DND-41 (cell line): ENCODE measurements around the gene MTM1.

Experiments used
- ATAC-seq: fragments of 200-7000 bp; cut with Tn5 transposase; 3 replicates; pipeline ENCODE4 v1.9.1; 2021; ENCODE audit warnings: low read depth; ENCODE audit not compliant: insufficient read depth
- DNase-seq: peaks from one replicate; pipeline ENCODE4 v3.0.0-alpha.2; 2020
- H2AFZ ChIP-seq: 2 replicates; pipeline ENCODE4 v1.6.0; 2012; ENCODE audit warnings: low read depth, low read length
- H3K27ac ChIP-seq: 2 replicates; pipeline ENCODE4 v1.5.1; 2012; ENCODE audit warnings: low read length, inconsistent platforms
- H3K27me3 ChIP-seq: fragments of 200-600 bp; sonication (generic); 2 replicates; pipeline ENCODE4 v1.6.0; 2012; ENCODE audit warnings: low read length, mild to moderate bottlenecking, inconsistent platforms; ENCODE audit not compliant: insufficient read depth, poor library complexity
- H3K36me3 ChIP-seq: 2 replicates; pipeline ENCODE4 v1.5.1; 2012; ENCODE audit warnings: low read length, inconsistent platforms; ENCODE audit not compliant: insufficient read depth
- H3K4me1 ChIP-seq: 2 replicates; pipeline ENCODE4 v1.5.1; 2012; ENCODE audit warnings: mild to moderate bottlenecking, low read length; ENCODE audit not compliant: insufficient read depth
- H3K4me2 ChIP-seq: 2 replicates; pipeline ENCODE4 v1.6.0; 2012; ENCODE audit warnings: mild to moderate bottlenecking, moderate library complexity, low read length, inconsistent platforms; ENCODE audit not compliant: insufficient read depth
- H3K4me3 ChIP-seq, 2 experiments: fragments of 200-600 bp in 1 of 2; shearing (Covaris generic) in 1 of 2; 2 replicates each; pipeline ENCODE4 v1.5.1; 2012 to 2016; ENCODE audit warnings: inconsistent platforms in 2 of 2, low read length in 2 of 2, mild to moderate bottlenecking in 2 of 2, low read depth in 1 of 2, moderate library complexity in 1 of 2
- H3K79me2 ChIP-seq: 2 replicates; pipeline ENCODE4 v1.6.0; 2012; ENCODE audit warnings: low read length, inconsistent platforms; ENCODE audit not compliant: insufficient read depth
- H3K9ac ChIP-seq: 2 replicates; pipeline ENCODE4 v1.6.0; 2012; ENCODE audit warnings: low read depth, mild to moderate bottlenecking, inconsistent platforms, low read length, moderate library complexity
- H3K9me3 ChIP-seq: 2 replicates; pipeline ENCODE4 v1.5.1; 2012; ENCODE audit warnings: low read length, moderate library complexity, mild to moderate bottlenecking, inconsistent platforms; ENCODE audit not compliant: insufficient read depth, severe bottlenecking
- H4K20me1 ChIP-seq: 2 replicates; pipeline ENCODE4 v1.6.0; 2012; ENCODE audit warnings: low read length; ENCODE audit not compliant: insufficient read depth
- EZH2 ChIP-seq: IDR thresholded peaks from 3 replicates; pipeline ENCODE4 v1.6.1; 2012; ENCODE audit warnings: borderline replicate concordance, low read depth, mild to moderate bottlenecking, moderate library complexity, low read length, inconsistent platforms; ENCODE audit not compliant: severe bottlenecking
- TF ChIP-seq, protein P1 (sequence below): IDR thresholded peaks from 2 replicates; pipeline ENCODE4 v1.5.1; 2012; ENCODE audit warnings: borderline replicate concordance, low read length, moderate library complexity, mild to moderate bottlenecking; ENCODE audit not compliant: poor library complexity, severe bottlenecking; ENCODE audit errors: extremely low read depth

Gene MTM1

DNA sequence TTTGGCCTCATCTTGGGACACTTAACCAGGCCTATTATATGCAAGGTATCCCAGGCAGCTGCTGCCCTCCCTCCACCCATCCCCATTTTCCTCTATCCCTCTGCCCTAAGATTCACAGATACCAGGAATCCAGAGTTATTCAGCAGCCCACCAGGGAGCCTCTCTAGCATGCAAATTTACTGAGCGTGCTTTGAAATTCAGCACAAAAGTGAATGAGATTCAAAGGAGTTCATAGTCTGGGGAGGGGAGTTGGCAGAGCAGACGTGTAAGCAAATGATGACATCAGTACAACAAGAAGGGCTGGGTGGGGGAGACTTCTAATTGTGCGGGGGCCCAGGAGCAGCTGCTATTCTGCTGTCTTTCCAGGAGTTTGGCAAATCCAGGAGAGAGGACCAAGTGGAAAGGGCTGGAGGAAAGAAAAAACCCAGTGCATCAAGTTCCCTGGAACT lies 1.7 kb upstream of the MTM1 start:
- H3K4me3 ChIP-seq, result no peak overlapping the region
- DNase-seq (no peak), ATAC-seq (no peak)
- H3K36me3 ChIP-seq, result no peaks in the 10 kb centered on the region
- peaks cover 26% of the 10 kb centered on the region for H3K79me2 ChIP-seq
- H3K27ac ChIP-seq, result no peak overlapping the region
- no peak overlapping the region for H3K9ac ChIP-seq
- H4K20me1 ChIP-seq, result no peaks in the 10 kb centered on the region
- H3K9me3 ChIP-seq, result no peaks in the 10 kb centered on the region
- peaks cover 31% of the 10 kb centered on the region for H3K4me1 ChIP-seq
- no peak overlapping the region for H3K4me2 ChIP-seq
- H2AFZ ChIP-seq, result no peak overlapping the region
- no peak for TF ChIP-seq EZH2
- TF ChIP-seq, protein P1, sequence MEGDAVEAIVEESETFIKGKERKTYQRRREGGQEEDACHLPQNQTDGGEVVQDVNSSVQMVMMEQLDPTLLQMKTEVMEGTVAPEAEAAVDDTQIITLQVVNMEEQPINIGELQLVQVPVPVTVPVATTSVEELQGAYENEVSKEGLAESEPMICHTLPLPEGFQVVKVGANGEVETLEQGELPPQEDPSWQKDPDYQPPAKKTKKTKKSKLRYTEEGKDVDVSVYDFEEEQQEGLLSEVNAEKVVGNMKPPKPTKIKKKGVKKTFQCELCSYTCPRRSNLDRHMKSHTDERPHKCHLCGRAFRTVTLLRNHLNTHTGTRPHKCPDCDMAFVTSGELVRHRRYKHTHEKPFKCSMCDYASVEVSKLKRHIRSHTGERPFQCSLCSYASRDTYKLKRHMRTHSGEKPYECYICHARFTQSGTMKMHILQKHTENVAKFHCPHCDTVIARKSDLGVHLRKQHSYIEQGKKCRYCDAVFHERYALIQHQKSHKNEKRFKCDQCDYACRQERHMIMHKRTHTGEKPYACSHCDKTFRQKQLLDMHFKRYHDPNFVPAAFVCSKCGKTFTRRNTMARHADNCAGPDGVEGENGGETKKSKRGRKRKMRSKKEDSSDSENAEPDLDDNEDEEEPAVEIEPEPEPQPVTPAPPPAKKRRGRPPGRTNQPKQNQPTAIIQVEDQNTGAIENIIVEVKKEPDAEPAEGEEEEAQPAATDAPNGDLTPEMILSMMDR, result no peak
- no peaks in the 10 kb centered on the region for H3K27me3 ChIP-seq

DNA sequence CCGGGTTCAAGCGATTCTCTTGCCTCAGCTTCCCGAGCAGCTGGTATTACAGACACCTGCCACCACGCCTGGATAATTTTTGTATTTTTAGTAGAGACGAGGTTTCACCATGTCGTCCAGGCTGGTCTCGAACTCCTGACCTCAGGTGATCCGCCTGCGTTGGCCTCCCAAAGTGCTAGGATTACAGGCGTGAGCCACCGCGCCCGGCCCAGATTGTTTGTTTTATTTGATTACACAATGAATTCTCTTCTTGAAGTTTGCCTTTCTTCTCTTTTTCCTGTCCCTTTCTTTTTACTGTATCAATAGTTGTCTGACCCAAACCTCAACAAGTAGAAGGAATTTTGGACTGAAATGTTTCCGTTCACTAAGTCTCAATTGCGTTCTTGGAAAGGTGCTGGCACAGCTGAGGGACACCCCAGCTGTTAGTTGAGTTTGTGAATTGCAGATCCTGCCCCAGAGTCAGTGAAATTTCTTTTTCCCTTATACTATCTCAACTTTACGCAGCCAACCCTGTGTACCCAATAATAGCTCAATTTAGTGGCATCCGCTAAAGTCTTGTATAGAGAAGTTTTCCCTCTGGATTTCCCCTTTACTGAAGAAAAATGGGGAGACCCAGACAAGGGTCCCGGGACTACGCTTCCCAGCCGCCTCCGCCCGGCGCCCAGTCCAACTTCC lies 639 bp upstream of the MTM1 start:
- H3K36me3 ChIP-seq, result no peaks in the 10 kb centered on the region
- ATAC-seq (no peak), DNase-seq (no peak)
- no peaks in the 10 kb centered on the region; the same call in 1 of the 2 replicates for H4K20me1 ChIP-seq
- peaks cover 41% of the 10 kb centered on the region for H3K4me1 ChIP-seq
- peak overlapping the region; percentile 62 for H2AFZ ChIP-seq
- no peak overlapping the region; the same call in 1 of the 2 replicates for H3K9ac ChIP-seq
- peak overlapping the region; percentile 27 for H3K27ac ChIP-seq
- H3K4me2 ChIP-seq, result peak overlapping the region; percentile 62
- no peak for TF ChIP-seq EZH2
- TF ChIP-seq, protein P1, result no peak
- no peaks in the 10 kb centered on the region for H3K27me3 ChIP-seq
- H3K79me2 ChIP-seq, result peaks cover 36% of the 10 kb centered on the region
- H3K9me3 ChIP-seq, result no peaks in the 10 kb centered on the region
- peak overlapping the region in 1 of 2 experiments; percentile 52; a peak in 2 of 4 replicates for H3K4me3 ChIP-seq

DNA sequence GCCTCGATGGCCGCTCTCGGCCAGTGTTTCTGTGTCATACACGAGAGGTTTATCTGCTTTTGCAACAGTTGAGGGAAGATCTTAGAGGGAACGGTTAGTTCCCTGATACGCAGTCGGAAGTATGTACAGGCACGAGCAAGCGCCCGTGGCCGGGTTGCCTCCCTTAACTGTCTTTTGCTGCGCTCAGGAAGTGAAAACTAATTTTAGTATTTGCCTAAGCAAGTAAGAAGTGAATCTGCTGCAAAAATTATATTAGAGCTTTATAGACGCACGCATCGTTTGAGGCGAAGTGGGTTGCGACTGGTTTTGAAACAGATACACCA lies 695 bp downstream of the MTM1 start:
- Histone ChIP-seq H3K4me3 (peak overlapping the region; percentile 59 to 87), H3K4me1 (peaks cover 50% of the 10 kb centered on the region), H3K9me3 (no peaks in the 10 kb centered on the region), H3K79me2 (peaks cover 50% of the 10 kb centered on the region), H3K9ac (peak overlapping the region; percentile 78), H3K27me3 (no peaks in the 10 kb centered on the region), H3K36me3 (no peaks in the 10 kb centered on the region), H3K27ac (peak overlapping the region; percentile 86), H3K4me2 (peak overlapping the region; percentile 77), H2AFZ (peak overlapping the region; percentile 79), H4K20me1 (no peaks in the 10 kb centered on the region; the same call in 1 of the 2 replicates)
- DNase-seq (peak; percentile 56), ATAC-seq (peak; percentile 44)
- no peak for TF ChIP-seq EZH2
- TF ChIP-seq, protein P1, result no peak
